BLaER1 (cell line): ENCODE data around the gene SRD5A1.

Source experiments
- H3K27ac ChIP-seq: shearing (Covaris generic); formaldehyde crosslinking; 2 replicates; pipeline ENCODE4 v1.8.1; 2022
- H3K27me3 ChIP-seq: shearing (Covaris generic); formaldehyde crosslinking; 2 replicates; pipeline ENCODE4 v1.8.1; 2022
- H3K36me3 ChIP-seq: shearing (Covaris generic); formaldehyde crosslinking; 2 replicates; pipeline ENCODE4 v1.8.1; 2022
- H3K4me1 ChIP-seq: shearing (Covaris generic); formaldehyde crosslinking; 2 replicates; pipeline ENCODE4 v1.8.1; 2022
- H3K4me2 ChIP-seq: shearing (Covaris generic); formaldehyde crosslinking; 2 replicates; pipeline ENCODE4 v1.8.1; 2022
- H3K4me3 ChIP-seq: shearing (Covaris generic); formaldehyde crosslinking; 2 replicates; pipeline ENCODE4 v1.8.1; 2022
- H3K9ac ChIP-seq: shearing (Covaris generic); formaldehyde crosslinking; 2 replicates; pipeline ENCODE4 v1.8.1; 2022
- H3K9me3 ChIP-seq: shearing (Covaris generic); formaldehyde crosslinking; 2 replicates; pipeline ENCODE4 v1.8.1; 2022
- H4K20me1 ChIP-seq: shearing (Covaris generic); formaldehyde crosslinking; 2 replicates; pipeline ENCODE4 v1.8.1; 2022
- Cebpa-rat ChIP-seq: shearing (Covaris generic); IDR thresholded peaks from 2 replicates; pipeline ENCODE4 v1.8.1; 2022

SRD5A1 gene, protein sequence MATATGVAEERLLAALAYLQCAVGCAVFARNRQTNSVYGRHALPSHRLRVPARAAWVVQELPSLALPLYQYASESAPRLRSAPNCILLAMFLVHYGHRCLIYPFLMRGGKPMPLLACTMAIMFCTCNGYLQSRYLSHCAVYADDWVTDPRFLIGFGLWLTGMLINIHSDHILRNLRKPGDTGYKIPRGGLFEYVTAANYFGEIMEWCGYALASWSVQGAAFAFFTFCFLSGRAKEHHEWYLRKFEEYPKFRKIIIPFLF

DNA sequence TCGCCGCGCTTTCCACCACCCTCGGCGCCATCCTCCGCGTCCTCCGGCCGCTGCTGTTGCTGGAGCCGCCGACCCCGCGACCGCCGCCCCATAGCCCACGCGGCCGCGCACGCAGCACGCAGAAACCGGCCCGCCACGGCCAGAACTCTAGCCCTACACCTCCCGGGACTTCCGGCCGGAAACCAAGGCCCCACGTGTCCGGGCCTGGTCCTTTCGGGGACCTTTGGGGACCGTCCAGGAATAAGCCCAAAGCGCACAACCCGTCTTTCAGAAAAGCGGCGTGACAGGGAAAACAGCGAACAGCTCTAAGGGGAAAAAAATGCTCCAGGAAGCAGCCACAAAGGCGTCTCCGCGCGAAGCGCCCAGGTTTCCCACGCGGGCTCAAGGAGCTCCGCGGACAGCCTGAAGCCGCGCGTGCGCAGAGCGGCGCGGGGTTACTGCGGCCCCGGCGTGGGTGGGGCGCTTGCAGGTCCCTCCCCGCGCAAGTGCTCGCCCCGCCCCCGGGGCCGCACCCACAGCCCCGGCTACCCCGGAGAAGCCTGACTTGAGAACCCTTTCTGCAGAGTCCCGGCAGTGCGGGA, at the start of gene SRD5A1, which contains the start of gene NSUN2:
TSS of gene SRD5A1 (plus strand) at position 553 of the 581 bp plus-strand sequence. CDS start 137 bp downstream, outside the sequence.
TSS of gene NSUN2 (minus strand) at position 157 of the 581 bp plus-strand sequence. CDS start at position 92, 65 bp downstream.
- Histone ChIP-seq H3K4me3 (peak within 1 kb of the TSS; percentile 92), H3K4me1 (peaks cover 14% of the 10 kb centered on the region), H3K27me3 (no peaks in the 10 kb centered on the region), H3K9me3 (no peaks in the 10 kb centered on the region), H3K9ac (peak within 1 kb of the TSS; percentile 97), H4K20me1 (peaks cover 66% of the 10 kb centered on the region), H3K27ac (peak within 1 kb of the TSS; percentile 99), H3K36me3 (peaks cover 35% of the 10 kb centered on the region), H3K4me2 (peak within 1 kb of the TSS; percentile 96)
- TF ChIP-seq Cebpa-rat, result no peak

DNA sequence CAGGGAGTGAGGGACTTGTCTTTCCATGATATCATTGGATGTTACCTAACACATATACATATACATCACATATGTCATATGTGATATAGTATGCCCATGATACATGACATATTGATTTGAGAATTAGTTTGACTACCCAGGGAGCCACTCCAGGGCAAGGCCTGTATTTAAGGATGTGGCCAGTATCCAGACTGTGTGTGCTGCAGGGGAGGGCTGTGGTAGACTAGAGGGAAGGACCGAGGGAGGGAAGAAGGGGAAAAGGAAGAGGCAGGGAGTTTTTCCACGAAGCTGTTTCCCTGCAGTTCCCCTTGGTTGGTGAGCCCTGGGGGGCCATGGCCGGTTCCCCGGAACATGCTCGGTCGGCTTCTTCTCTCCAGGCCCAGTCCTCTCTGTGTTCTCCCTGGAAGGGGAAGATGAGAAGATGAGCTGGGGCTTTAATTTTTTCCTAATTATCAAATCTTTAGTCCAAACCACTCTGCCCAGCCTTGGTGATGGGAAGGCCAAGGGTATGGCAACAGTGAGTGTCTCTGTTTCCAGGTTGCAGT, 49.1 kb upstream of the SRD5A1 start:
- Histone ChIP-seq H3K27me3 (peaks cover 24% of the 10 kb centered on the region), H3K27ac (no peak overlapping the region), H3K4me2 (no peak overlapping the region), H3K4me3 (no peak overlapping the region), H3K4me1 (no peaks in the 10 kb centered on the region), H3K36me3 (no peaks in the 10 kb centered on the region), H3K9me3 (peaks cover 19% of the 10 kb centered on the region), H4K20me1 (no peaks in the 10 kb centered on the region), H3K9ac (no peak overlapping the region)
- no peak for TF ChIP-seq Cebpa-rat

DNA sequence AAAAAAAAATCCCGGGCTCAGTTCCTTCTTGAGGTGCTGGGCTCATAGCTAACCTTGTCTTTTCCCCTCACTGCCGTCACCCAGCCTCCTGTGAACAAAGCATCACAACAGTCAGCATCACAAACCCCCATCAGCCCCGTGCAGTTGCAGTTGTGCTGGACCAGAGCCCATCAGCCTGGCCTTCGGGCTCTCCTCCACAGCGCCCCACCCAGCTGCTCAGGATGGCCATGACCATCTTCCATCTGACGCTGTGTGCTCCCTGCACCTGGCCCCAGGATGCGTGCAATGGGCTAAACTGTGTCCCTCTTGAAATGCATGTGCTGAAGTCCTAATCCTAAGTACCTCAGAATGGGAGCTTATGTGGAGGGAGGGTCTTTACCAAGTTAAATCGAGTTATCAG, 48.5 kb upstream of the SRD5A1 start:
- no peak for TF ChIP-seq Cebpa-rat
- no peak overlapping the region for H3K27ac ChIP-seq

DNA sequence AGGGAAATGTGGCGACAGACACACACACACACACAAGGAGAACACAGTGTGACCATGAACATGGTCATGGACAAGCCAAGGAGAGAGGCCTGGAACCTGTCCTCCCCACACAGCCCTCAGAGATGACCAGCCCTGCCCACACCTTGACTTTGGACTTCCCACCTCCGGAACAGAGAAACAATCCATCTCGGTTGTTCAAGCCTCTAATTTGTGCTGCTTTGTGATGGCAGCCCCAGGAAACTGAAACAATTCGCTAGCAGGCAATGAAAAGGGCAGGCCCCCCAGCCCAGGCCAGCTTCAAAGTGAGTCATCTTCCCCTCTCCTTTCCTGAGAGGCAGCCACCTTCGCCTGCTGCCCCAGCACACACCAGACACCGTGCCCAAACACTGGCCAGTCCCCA, 48.1 kb upstream of the SRD5A1 start:
- no peak overlapping the region for H3K4me2 ChIP-seq
- no peaks in the 10 kb centered on the region for H4K20me1 ChIP-seq
- peaks cover 13% of the 10 kb centered on the region for H3K9me3 ChIP-seq
- H3K4me3 ChIP-seq, result no peak overlapping the region
- no peak overlapping the region for H3K9ac ChIP-seq
- H3K27me3 ChIP-seq, result peaks cover 24% of the 10 kb centered on the region
- no peaks in the 10 kb centered on the region for H3K36me3 ChIP-seq
- no peak overlapping the region for H3K27ac ChIP-seq
- TF ChIP-seq Cebpa-rat, result no peak
- H3K4me1 ChIP-seq, result no peaks in the 10 kb centered on the region

More for the DNA sequence above, 48.5 kb upstream of the SRD5A1 start:
- H4K20me1 ChIP-seq, result no peaks in the 10 kb centered on the region
- peaks cover 14% of the 10 kb centered on the region for H3K9me3 ChIP-seq
- no peak overlapping the region for H3K4me3 ChIP-seq
- no peaks in the 10 kb centered on the region for H3K4me1 ChIP-seq
- peaks cover 24% of the 10 kb centered on the region for H3K27me3 ChIP-seq
- no peak overlapping the region for H3K4me2 ChIP-seq
- H3K36me3 ChIP-seq, result no peaks in the 10 kb centered on the region
- H3K9ac ChIP-seq, result no peak overlapping the region

DNA sequence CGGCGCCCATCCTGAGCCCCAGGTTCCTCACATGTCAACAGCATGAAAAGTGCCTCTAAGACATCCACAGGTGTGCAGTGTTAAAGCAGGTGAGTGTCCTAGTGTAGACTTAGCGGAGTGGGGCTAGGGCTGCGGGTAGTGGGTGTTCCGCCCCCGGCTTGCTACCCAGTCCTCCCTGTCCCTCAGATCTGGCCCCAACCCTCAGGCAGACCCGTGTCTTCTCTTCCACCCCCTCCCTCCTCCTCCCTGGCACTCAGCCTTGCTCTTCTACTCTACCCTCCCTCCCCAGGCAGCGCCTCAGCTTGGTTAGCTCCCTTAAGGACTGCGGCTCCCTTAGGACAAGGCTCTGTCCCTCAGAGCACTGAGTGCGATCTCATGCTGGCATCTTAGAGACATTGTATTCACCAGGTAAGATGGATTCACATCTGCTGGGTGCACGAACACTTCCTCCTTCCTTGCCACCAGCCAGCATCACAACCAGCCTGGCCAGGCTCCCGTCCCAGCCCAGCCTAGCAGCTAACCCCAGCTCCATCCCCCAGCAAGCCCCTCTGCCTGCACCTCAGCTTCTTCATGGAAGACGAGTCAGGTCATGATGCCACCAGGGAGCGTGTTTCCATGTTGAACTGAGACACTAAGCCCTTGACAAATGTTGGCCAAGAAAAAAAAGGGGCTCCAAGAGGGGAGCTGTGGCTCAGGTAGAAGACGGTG, 47.1 kb upstream of the SRD5A1 start:
- H3K27ac ChIP-seq, result no peak overlapping the region
- H3K9me3 ChIP-seq, result peaks cover 13% of the 10 kb centered on the region
- H3K27me3 ChIP-seq, result peaks cover 24% of the 10 kb centered on the region
- TF ChIP-seq Cebpa-rat, result no peak
- no peaks in the 10 kb centered on the region for H4K20me1 ChIP-seq
- no peaks in the 10 kb centered on the region for H3K36me3 ChIP-seq
- no peaks in the 10 kb centered on the region for H3K4me1 ChIP-seq
- H3K9ac ChIP-seq, result no peak overlapping the region
- no peak overlapping the region for H3K4me3 ChIP-seq
- H3K4me2 ChIP-seq, result no peak overlapping the region

GRCh38 chr5:6586647-6587042, 46.6 kb upstream of the SRD5A1 start:
- Histone ChIP-seq H3K36me3 (no peaks in the 10 kb centered on the region), H3K4me3 (no peak overlapping the region), H3K4me2 (no peak overlapping the region), H3K4me1 (no peaks in the 10 kb centered on the region), H3K27ac (no peak overlapping the region), H3K9me3 (peaks cover 13% of the 10 kb centered on the region), H3K27me3 (peaks cover 24% of the 10 kb centered on the region), H3K9ac (no peak overlapping the region), H4K20me1 (no peaks in the 10 kb centered on the region)
- TF ChIP-seq Cebpa-rat, result no peak

GRCh38 chr5:6587171-6587570, 46.1 kb upstream of the SRD5A1 start:
- no peak overlapping the region for H3K9ac ChIP-seq
- no peak for TF ChIP-seq Cebpa-rat
- H3K4me3 ChIP-seq, result no peak overlapping the region
- H3K9me3 ChIP-seq, result peaks cover 13% of the 10 kb centered on the region
- no peak overlapping the region for H3K27ac ChIP-seq
- H3K4me2 ChIP-seq, result no peak overlapping the region
- peaks cover 22% of the 10 kb centered on the region for H3K27me3 ChIP-seq
- H3K4me1 ChIP-seq, result no peaks in the 10 kb centered on the region
- H3K36me3 ChIP-seq, result no peaks in the 10 kb centered on the region
- no peaks in the 10 kb centered on the region for H4K20me1 ChIP-seq

DNA sequence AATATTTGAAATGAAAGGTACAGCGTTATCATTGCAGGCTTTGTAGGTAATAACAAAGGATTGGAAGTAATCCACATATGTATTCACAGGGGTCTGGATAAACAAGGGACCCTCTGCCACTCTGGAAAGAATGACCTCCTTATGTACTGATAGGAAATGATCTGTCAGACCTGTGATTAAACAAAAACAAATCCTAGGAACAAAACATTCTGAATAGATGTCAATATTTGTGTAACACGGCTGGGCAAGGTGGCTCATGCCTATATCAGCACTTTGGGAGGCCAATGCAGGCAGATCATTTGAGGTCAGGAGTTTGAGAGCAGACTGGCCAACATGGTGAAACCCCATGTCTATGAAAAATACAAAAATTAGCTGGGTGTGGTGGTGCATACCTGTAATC, 42.7 kb upstream of the SRD5A1 start:
- Histone ChIP-seq H3K9ac (no peak overlapping the region), H4K20me1 (no peaks in the 10 kb centered on the region), H3K9me3 (no peaks in the 10 kb centered on the region), H3K4me1 (no peaks in the 10 kb centered on the region), H3K27me3 (no peaks in the 10 kb centered on the region), H3K27ac (no peak overlapping the region), H3K4me3 (no peak overlapping the region), H3K4me2 (no peak overlapping the region), H3K36me3 (peaks cover 5% of the 10 kb centered on the region)
- TF ChIP-seq Cebpa-rat, result no peak

GRCh38 chr5:6591671-6592288, 41.5 kb upstream of the SRD5A1 start:
- no peaks in the 10 kb centered on the region for H3K4me1 ChIP-seq

More at GRCh38 chr5:6591671-6592288, 41.5 kb upstream of the SRD5A1 start:
- no peak for TF ChIP-seq Cebpa-rat
- no peak overlapping the region for H3K27ac ChIP-seq
- no peaks in the 10 kb centered on the region for H3K27me3 ChIP-seq
- no peaks in the 10 kb centered on the region for H3K9me3 ChIP-seq
- peaks cover 17% of the 10 kb centered on the region for H3K36me3 ChIP-seq
- H3K4me3 ChIP-seq, result no peak overlapping the region
- H3K4me2 ChIP-seq, result no peak overlapping the region
- H4K20me1 ChIP-seq, result no peaks in the 10 kb centered on the region
- H3K9ac ChIP-seq, result no peak overlapping the region
